CD14-positive monocyte (primary cell): ENCODE measurements around the gene EPB41. TPM values are rescaled to one million over a fixed set of nuclear protein-coding genes. Genes with fewer than 3 reads are reported as not detected.

Experiments
- DNase-seq, 3 donors: peaks; one replicate each; pipeline ENCODE4 v3.0.0-alpha.2; 2011 to 2022
- H2AFZ ChIP-seq: 2 replicates; pipeline ENCODE4 v1.6.0; 2012; ENCODE audit warnings: mild to moderate bottlenecking, low read depth, low read length, inconsistent platforms; ENCODE audit not compliant: insufficient read depth, poor library complexity, severe bottlenecking
- H3K27ac ChIP-seq, 2 donors: 1 replicate in 1 of 2; 2 replicates in 1 of 2; pipeline ENCODE4 v1.5.1; 2012 to 2013; ENCODE audit warnings: low read length in 2 of 2, control low read depth in 1 of 2, inconsistent platforms in 1 of 2, low read depth in 1 of 2, mild to moderate bottlenecking in 1 of 2
- H3K27me3 ChIP-seq, 2 donors: one replicate each; pipeline versions ENCODE4 v1.6.0 to v1.6.1; 2011 to 2013; ENCODE audit warnings: low read length in 2 of 2; ENCODE audit not compliant: control insufficient read depth in 2 of 2, insufficient read depth in 2 of 2
- H3K36me3 ChIP-seq, 2 donors: replicated peaks in 1 of 2; 1 replicate in 1 of 2; 2 replicates in 1 of 2; pipeline versions ENCODE4 v1.5.1 to v1.6.1; 2012 to 2013; ENCODE audit warnings: low read length in 2 of 2, control low read depth in 1 of 2, inconsistent platforms in 1 of 2, mild to moderate bottlenecking in 1 of 2; ENCODE audit not compliant: insufficient read depth in 2 of 2, control insufficient read depth in 1 of 2
- H3K4me1 ChIP-seq, 2 donors: 1 replicate in 1 of 2; 2 replicates in 1 of 2; pipeline versions ENCODE4 v1.5.1 to v1.6.1; 2012 to 2013; ENCODE audit warnings: low read length in 2 of 2, control low read depth in 1 of 2, inconsistent platforms in 1 of 2, mild to moderate bottlenecking in 1 of 2, moderate library complexity in 1 of 2; ENCODE audit not compliant: insufficient read depth in 2 of 2, control insufficient read depth in 1 of 2
- H3K4me2 ChIP-seq: replicated peaks from 2 replicates; pipeline ENCODE3; 2012; ENCODE audit warnings: low read length, moderate library complexity, mild to moderate bottlenecking; ENCODE audit not compliant: poor library complexity, severe bottlenecking; ENCODE audit errors: extremely low read depth
- H3K4me3 ChIP-seq, 3 experiments: fragments of 200-600 bp in 1 of 3; sonication (generic) in 1 of 3; replicated peaks in 1 of 3; 1 replicate in 2 of 3; 2 replicates in 1 of 3; pipeline ENCODE4 v1.5.1; 2011 to 2013; ENCODE audit warnings: low read length in 3 of 3, mild to moderate bottlenecking in 3 of 3, control low read depth in 2 of 3, low read depth in 2 of 3, inconsistent platforms in 1 of 3, moderate library complexity in 1 of 3
- H3K79me2 ChIP-seq: 2 replicates; pipeline ENCODE4 v1.6.0; 2012; ENCODE audit warnings: mild to moderate bottlenecking, control low read depth, inconsistent platforms, low read length, moderate library complexity; ENCODE audit not compliant: insufficient read depth
- H3K9ac ChIP-seq: 2 replicates; pipeline ENCODE4 v1.6.0; 2017; ENCODE audit warnings: low read length, mild to moderate bottlenecking; ENCODE audit not compliant: insufficient read depth, poor library complexity, severe bottlenecking
- H3K9me3 ChIP-seq, 2 donors: replicated peaks in 1 of 2; 1 replicate in 1 of 2; 2 replicates in 1 of 2; pipeline versions ENCODE4 v1.5.1 to v1.6.1; 2012 to 2013; ENCODE audit warnings: low read length in 2 of 2, control low read depth in 1 of 2; ENCODE audit not compliant: control insufficient read depth in 1 of 2, insufficient read depth in 1 of 2
- H4K20me1 ChIP-seq: 2 replicates; pipeline ENCODE4 v1.6.0; 2012; ENCODE audit warnings: mild to moderate bottlenecking, low read length, control low read depth, moderate library complexity; ENCODE audit not compliant: insufficient read depth
- H3K27ac Mint-ChIP-seq, 7 donors: one replicate each; pipeline ENCODE4 v1.8.0; 2020; ENCODE audit warnings: mild to moderate bottlenecking in 7 of 7, mixed read lengths in 7 of 7, moderate library complexity in 6 of 7, inconsistent platforms in 2 of 7
- H3K27me3 Mint-ChIP-seq, 3 donors: one replicate each; pipeline ENCODE4 v1.8.0; 2021 to 2022; ENCODE audit warnings: low read depth in 3 of 3, mild to moderate bottlenecking in 3 of 3, mixed read lengths in 3 of 3, moderate library complexity in 3 of 3, inconsistent platforms in 1 of 3
- H3K36me3 Mint-ChIP-seq, 2 donors: one replicate each; pipeline ENCODE4 v1.8.0; 2020; ENCODE audit warnings: mixed read lengths in 2 of 2, inconsistent platforms in 1 of 2, mild to moderate bottlenecking in 1 of 2
- H3K4me1 Mint-ChIP-seq: one replicate; pipeline ENCODE4 v1.8.0; 2020; ENCODE audit warnings: mild to moderate bottlenecking, mixed read lengths
- H3K4me3 Mint-ChIP-seq, 2 donors: one replicate each; pipeline ENCODE4 v1.8.0; 2020; ENCODE audit warnings: mild to moderate bottlenecking in 2 of 2, mixed read lengths in 2 of 2, moderate library complexity in 1 of 2
- H3K9me3 Mint-ChIP-seq, 7 donors: one replicate each; pipeline ENCODE4 v1.8.0; 2020 to 2022; ENCODE audit warnings: mixed read lengths in 7 of 7, mild to moderate bottlenecking in 6 of 7, moderate library complexity in 6 of 7, inconsistent platforms in 2 of 7
- CTCF ChIP-seq: fragments of 200-600 bp; IDR thresholded peaks from one replicate; pipeline ENCODE4 v1.8.0; 2022; ENCODE audit warnings: antibody characterized with exemption, mild to moderate bottlenecking
- WGBS: methylation state at CpG from one replicate; pipeline ENCODE4 v1.1.5; 2013; ENCODE audit warnings: missing lambda C conversion rate; ENCODE audit not compliant: insufficient coverage; 5-methylcytosine and 5-hydroxymethylcytosine counted together
- intact Hi-C, 2 donors: fragments of 100-400 bp; cut with micrococcal nuclease; formaldehyde crosslinking; loops; one replicate each; pipeline versions ENCODE4 v1.15.0 to v1.15.1; 2023
- polyA plus RNA-seq, 3 donors: library from polyadenylated mRNA; depleted of rRNA in 1 of 3; unstranded in 2 of 3; stranded (reverse) in 1 of 3; fragments of 300-500 nt in 2 of 3; fragments of >200 nt in 1 of 3; fragmentation: Illumina TruSeq in 2 of 3; gene quantifications; 1 replicate in 2 of 3; 2 replicates in 1 of 3; pipeline ENCODE4 v1.2.3, GENCODE V29; 2012 to 2021

EPB41 gene
- polyA plus RNA-seq, 3 donors: 11.3 to 19.4 (median 18.9) TPM

- intact Hi-C loops: loop anchor here in 1 of 2 donors (5.0 kb wide), 1 partner anchor 35 kb away; no protein-coding TSS in a partner anchor
- no peak overlapping the region for H3K27ac Mint-ChIP-seq
These were observed 3.4 kb downstream of the EPB41 start for GRCh38 chr1:28917757-28918118.

DNA sequence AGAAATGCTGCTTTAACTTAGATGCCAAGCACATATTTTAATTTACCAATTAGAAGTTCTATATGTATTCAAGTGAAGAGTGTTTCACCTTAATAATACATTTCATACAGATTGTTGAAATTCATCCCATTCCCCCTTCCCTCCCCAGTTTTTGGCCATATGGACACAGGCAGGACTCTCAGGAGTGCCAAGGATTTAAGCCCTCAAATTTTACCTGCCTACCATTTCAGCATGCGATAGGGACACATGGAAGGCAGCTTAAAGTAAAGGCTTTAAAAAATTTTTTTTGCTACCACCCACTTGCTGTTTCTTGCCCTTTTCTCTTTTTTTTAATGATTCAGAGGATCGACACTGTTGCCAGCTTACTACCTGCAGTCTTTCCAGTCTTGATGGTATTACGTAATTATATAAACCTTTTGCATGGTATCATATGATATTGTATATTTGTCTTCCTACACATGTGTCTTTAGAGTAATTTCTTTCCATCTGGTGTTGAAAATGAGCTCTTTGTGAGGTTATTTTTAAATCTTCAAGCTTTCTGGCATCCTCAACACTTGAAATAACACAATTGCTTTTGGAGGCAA lies 7.0 kb downstream of the EPB41 start:
- H3K79me2 ChIP-seq: peaks cover 88% of the 10 kb centered on the region
- H3K27ac ChIP-seq: no peak overlapping the region
- intact Hi-C loops: no loop called here
- DNase-seq: no peak
- H3K36me3 ChIP-seq: no peaks in the 10 kb centered on the region
- peaks cover 28% of the 10 kb centered on the region for H4K20me1 ChIP-seq
- no peak for TF ChIP-seq CTCF
- H3K36me3 Mint-ChIP-seq: peaks cover 6 to 12% of the 10 kb centered on the region in 2 donors
- H3K4me3 Mint-ChIP-seq: no peak overlapping the region
- peak overlapping the region in 1 of 7 donors; percentile 19 for H3K27ac Mint-ChIP-seq
- no CpG with 5 or more reads among the region's 3 CpGs for WGBS
- no peaks in the 10 kb centered on the region for H3K9me3 ChIP-seq
- no peak overlapping the region for H3K4me3 ChIP-seq
- peaks cover 6 to 10% of the 10 kb centered on the region in 2 donors for H3K4me1 ChIP-seq
- peaks cover 17% of the 10 kb centered on the region for H3K4me1 Mint-ChIP-seq
- no peaks in the 10 kb centered on the region for H3K9me3 Mint-ChIP-seq
- H3K4me2 ChIP-seq: no peak overlapping the region
- H3K27me3 ChIP-seq: no peaks in the 10 kb centered on the region
- H3K9ac ChIP-seq: no peak overlapping the region
- peaks cover 0 to 4% (median 2%) of the 10 kb centered on the region in 3 donors for H3K27me3 Mint-ChIP-seq
- no peak overlapping the region for H2AFZ ChIP-seq

More at GRCh38 chr1:28917757-28918118, 3.4 kb downstream of the EPB41 start:
- Histone ChIP-seq H3K4me2 (no peak overlapping the region), H3K4me3 (no peak overlapping the region), H3K27me3 (no peaks in the 10 kb centered on the region), H3K9ac (no peak overlapping the region), H3K79me2 (peaks cover 70% of the 10 kb centered on the region), H4K20me1 (peaks cover 43% of the 10 kb centered on the region), H3K27ac (no peak overlapping the region), H3K4me1 (peaks cover 13 to 22% of the 10 kb centered on the region in 2 donors), H3K9me3 (no peaks in the 10 kb centered on the region), H2AFZ (no peak overlapping the region), H3K36me3 (no peaks in the 10 kb centered on the region)
- H3K4me1 Mint-ChIP-seq: peaks cover 26% of the 10 kb centered on the region
- H3K9me3 Mint-ChIP-seq: no peaks in the 10 kb centered on the region
- no peak overlapping the region for H3K4me3 Mint-ChIP-seq
- DNase-seq: no peak
- no peak for TF ChIP-seq CTCF
- 92% methylated on average over 2 of the region's 2 CpGs for WGBS
- peaks cover 8 to 13% of the 10 kb centered on the region in 2 donors for H3K36me3 Mint-ChIP-seq
- peaks cover 2 to 8% (median 3%) of the 10 kb centered on the region in 3 donors for H3K27me3 Mint-ChIP-seq
